PC-9 (cell line): ENCODE data around the gene TMEM232.

ENCODE experiments used
- EZH2 ChIP-seq: fragments of 200-600 bp; sonication (generic); IDR thresholded peaks from 2 replicates; pipeline ENCODE4 v1.8.0; 2017; ENCODE audit warnings: antibody characterized with exemption, low read depth
- TF ChIP-seq, protein P1 (sequence below): fragments of 200-600 bp; sonication (generic); conservative IDR thresholded peaks from 2 replicates; pipeline ENCODE4 v1.6.1; 2017; ENCODE audit warnings: mixed run types, antibody characterized with exemption, mild to moderate bottlenecking, moderate library complexity

DNA sequence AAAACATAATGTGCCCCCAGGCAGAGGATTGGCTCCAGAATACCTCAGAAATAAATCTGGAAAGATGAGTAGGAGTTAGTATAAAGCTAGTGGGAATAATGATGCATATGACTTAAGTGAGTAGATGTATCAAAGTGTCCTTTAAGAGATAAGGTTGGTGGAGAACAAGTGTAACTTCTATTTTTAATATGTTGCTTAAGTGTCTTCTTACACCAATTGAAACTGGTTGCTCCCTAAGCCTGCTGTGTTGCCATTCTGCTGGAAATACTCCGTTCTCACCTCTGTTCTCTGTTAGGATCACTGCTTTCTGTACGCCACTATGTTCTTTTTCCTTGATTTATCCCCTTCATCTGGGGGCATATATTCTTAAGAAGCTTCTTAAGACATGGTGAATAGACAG lies 286.4 kb downstream of the TMEM232 start:
- TF ChIP-seq, protein P1, sequence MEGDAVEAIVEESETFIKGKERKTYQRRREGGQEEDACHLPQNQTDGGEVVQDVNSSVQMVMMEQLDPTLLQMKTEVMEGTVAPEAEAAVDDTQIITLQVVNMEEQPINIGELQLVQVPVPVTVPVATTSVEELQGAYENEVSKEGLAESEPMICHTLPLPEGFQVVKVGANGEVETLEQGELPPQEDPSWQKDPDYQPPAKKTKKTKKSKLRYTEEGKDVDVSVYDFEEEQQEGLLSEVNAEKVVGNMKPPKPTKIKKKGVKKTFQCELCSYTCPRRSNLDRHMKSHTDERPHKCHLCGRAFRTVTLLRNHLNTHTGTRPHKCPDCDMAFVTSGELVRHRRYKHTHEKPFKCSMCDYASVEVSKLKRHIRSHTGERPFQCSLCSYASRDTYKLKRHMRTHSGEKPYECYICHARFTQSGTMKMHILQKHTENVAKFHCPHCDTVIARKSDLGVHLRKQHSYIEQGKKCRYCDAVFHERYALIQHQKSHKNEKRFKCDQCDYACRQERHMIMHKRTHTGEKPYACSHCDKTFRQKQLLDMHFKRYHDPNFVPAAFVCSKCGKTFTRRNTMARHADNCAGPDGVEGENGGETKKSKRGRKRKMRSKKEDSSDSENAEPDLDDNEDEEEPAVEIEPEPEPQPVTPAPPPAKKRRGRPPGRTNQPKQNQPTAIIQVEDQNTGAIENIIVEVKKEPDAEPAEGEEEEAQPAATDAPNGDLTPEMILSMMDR, result no peak
- no peak for TF ChIP-seq EZH2
